PFSK-1 (cell line): ENCODE data around the gene LTC4S.

Experiments used
- POLR2AphosphoS5 ChIP-seq: IDR thresholded peaks from 2 replicates; pipeline ENCODE4 v1.6.1; 2012; ENCODE audit warnings: low read depth, mild to moderate bottlenecking, control low read depth, low read length, moderate library complexity
- REST ChIP-seq, 2 experiments: IDR thresholded peaks; 2 replicates each; pipeline versions ENCODE4 v1.6.1 to v1.8.0; 2011 to 2012; ENCODE audit warnings: low read depth in 2 of 2, low read length in 2 of 2, control low read depth in 1 of 2, inconsistent platforms in 1 of 2, mild to moderate bottlenecking in 1 of 2, moderate library complexity in 1 of 2; ENCODE audit not compliant: insufficient read depth in 1 of 2
- SIN3A ChIP-seq: IDR thresholded peaks from 2 replicates; pipeline ENCODE4 v1.6.1; 2012; ENCODE audit warnings: mild to moderate bottlenecking, low read length, moderate library complexity, borderline replicate concordance; ENCODE audit not compliant: insufficient read depth

- TF ChIP-seq SIN3A, result no peak
- TF ChIP-seq REST (IDR thresholded peaks at IDR 0.05; ENCODE audit: insufficient read depth in 1 of 2, low read depth in 2 of 2, low read length in 2 of 2), result no peak
- no peak for TF ChIP-seq POLR2AphosphoS5
These were observed 36.1 kb downstream of the LTC4S start for GRCh38 chr5:179829732-179830435.
